ENCODE data around the gene SHISA8. TPM values are rescaled to one million over a fixed set of nuclear protein-coding genes. Genes with fewer than 3 reads are reported as not detected.
A peak's percentile ranks its signal among the peaks of the same experiment; 100 is the strongest.

SHISA8 gene
- total and polyA plus RNA-seq, 2 of the 13 experiments (the other 11 are each of a cell fraction or from before 2014, with no cell fraction given), result not detected

DNA sequence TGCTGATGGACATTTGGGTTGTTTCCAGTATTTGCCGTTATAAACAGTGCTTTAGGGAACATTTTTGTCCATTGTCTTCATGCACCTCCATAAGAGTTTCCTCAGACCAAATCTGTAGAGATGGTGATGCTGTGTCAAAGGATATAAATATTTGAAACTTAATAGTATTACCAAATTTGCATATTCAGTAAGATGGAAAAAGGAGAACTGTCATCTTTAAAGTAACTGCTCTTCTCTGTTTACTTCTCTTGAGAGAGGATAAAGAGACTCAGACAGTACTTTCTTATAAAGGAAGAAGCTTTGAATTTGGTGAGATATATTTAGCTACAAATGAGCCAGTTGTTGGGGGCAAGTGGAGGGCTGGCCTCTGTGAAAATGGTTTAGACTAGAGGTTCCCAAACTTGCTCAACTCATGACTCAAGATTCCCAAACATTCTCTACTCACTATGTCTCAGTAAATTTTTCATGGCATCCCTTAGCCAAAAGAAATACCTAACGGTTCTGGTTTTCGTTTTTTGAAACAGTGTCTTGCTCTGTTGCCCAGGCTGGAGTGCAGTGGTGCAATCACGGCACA lies 26.2 kb downstream of the SHISA8 start:
- Histone ChIP-seq H3K4me1 (ENCODE audit: insufficient read depth, low read length) (peaks cover 9% of the 10 kb centered on the region; the same call in 1 of the 2 replicates), H3K4me3 (replicated peaks in 1 of 3; ENCODE audit: insufficient read depth in 1 of 3, low read depth in 2 of 3, low read length in 3 of 3) (no peak overlapping the region), H3K9me3 (ENCODE audit: low read length) (no peaks in the 10 kb centered on the region), H4K20me1 (ENCODE audit: insufficient read depth, low read length) (peaks cover 12% of the 10 kb centered on the region; the same call in 1 of the 2 replicates), H3K27me3 (ENCODE audit: control insufficient read depth in 1 of 2, insufficient read depth in 2 of 2, low read length in 2 of 2) (no peaks in the 10 kb centered on the region), H3K79me2 (ENCODE audit: insufficient read depth, low read length) (no peaks in the 10 kb centered on the region), H3K9ac (ENCODE audit: insufficient read depth, low read depth, low read length) (no peak overlapping the region), H2AFZ (ENCODE audit: low read length) (no peak overlapping the region), H3K4me2 (ENCODE audit: low read depth, low read length) (no peak overlapping the region), H3K36me3 (replicated peaks in 1 of 2; ENCODE audit: control insufficient read depth in 1 of 2, insufficient read depth in 2 of 2, low read length in 2 of 2) (peaks cover 44 to 91% of the 10 kb centered on the region in 2 experiments), H3K27ac (ENCODE audit: extremely low read length, insufficient read depth, low read length) (no peak overlapping the region)
- WGBS (ENCODE audit: low lambda C conversion rate), result 99% methylated on average over 4 of the region's 4 CpGs
- ATAC-seq (no peak), FAIRE-seq (no peak), DNase-seq (ENCODE audit: low spot score) (no peak)
- intact Hi-C loops (cut with micrococcal nuclease; ENCODE audit: unreplicated experiment) (no loop called here), in situ Hi-C loops (cut with HindIII; ENCODE audit: extremely low pct_ligation_motif_present, low pct_unique_long_range_greater_than_20kb) (no loop called here)
- POLR2A ChIA-PET, result no interaction called here
- no TSS peak for BruUV-seq (replicated peaks)
- TF ChIP-seq ZNF121 (CRISPR knock-in tag; IDR thresholded peaks at IDR 0.05), result 0 out of 2 replicates have a peak, but pooled peaks have one; percentile 25
- TF ChIP-seq, protein P1, sequence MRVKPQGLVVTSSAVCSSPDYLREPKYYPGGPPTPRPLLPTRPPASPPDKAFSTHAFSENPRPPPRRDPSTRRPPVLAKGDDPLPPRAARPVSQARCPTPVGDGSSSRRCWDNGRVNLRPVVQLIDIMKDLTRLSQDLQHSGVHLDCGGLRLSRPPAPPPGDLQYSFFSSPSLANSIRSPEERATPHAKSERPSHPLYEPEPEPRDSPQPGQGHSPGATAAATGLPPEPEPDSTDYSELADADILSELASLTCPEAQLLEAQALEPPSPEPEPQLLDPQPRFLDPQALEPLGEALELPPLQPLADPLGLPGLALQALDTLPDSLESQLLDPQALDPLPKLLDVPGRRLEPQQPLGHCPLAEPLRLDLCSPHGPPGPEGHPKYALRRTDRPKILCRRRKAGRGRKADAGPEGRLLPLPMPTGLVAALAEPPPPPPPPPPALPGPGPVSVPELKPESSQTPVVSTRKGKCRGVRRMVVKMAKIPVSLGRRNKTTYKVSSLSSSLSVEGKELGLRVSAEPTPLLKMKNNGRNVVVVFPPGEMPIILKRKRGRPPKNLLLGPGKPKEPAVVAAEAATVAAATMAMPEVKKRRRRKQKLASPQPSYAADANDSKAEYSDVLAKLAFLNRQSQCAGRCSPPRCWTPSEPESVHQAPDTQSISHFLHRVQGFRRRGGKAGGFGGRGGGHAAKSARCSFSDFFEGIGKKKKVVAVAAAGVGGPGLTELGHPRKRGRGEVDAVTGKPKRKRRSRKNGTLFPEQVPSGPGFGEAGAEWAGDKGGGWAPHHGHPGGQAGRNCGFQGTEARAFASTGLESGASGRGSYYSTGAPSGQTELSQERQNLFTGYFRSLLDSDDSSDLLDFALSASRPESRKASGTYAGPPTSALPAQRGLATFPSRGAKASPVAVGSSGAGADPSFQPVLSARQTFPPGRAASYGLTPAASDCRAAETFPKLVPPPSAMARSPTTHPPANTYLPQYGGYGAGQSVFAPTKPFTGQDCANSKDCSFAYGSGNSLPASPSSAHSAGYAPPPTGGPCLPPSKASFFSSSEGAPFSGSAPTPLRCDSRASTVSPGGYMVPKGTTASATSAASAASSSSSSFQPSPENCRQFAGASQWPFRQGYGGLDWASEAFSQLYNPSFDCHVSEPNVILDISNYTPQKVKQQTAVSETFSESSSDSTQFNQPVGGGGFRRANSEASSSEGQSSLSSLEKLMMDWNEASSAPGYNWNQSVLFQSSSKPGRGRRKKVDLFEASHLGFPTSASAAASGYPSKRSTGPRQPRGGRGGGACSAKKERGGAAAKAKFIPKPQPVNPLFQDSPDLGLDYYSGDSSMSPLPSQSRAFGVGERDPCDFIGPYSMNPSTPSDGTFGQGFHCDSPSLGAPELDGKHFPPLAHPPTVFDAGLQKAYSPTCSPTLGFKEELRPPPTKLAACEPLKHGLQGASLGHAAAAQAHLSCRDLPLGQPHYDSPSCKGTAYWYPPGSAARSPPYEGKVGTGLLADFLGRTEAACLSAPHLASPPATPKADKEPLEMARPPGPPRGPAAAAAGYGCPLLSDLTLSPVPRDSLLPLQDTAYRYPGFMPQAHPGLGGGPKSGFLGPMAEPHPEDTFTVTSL (CRISPR knock-in tag; IDR thresholded peaks at IDR 0.05; ENCODE audit: borderline replicate concordance), result no peak
- CTCF ChIA-PET (ENCODE audit: low intra/inter-chr PET ratio, low total read pairs), result no interaction called here

Data from HepG2 (cell line).